Epithelial cell of proximal tubule (primary cell): ENCODE measurements around the gene FBXO31. TPM values are rescaled to one million over a fixed set of nuclear protein-coding genes. Genes with fewer than 3 reads are reported as not detected.
A peak's percentile ranks its signal among the peaks of the same experiment; 100 is the strongest.

ENCODE experiments used
- DNase-seq: peaks from one replicate; pipeline ENCODE4 v3.0.0-alpha.2; 2011; ENCODE audit warnings: low read depth
- H3K4me3 ChIP-seq: 2 replicates; pipeline ENCODE4 v1.5.1; 2011; ENCODE audit warnings: low read depth, mild to moderate bottlenecking, low read length
- total RNA-seq: library from RNA; depleted of rRNA; stranded (reverse); fragments of >200 nt; gene quantifications from 2 replicates; pipeline ENCODE4 v1.2.3, GENCODE V29; 2015
- TF ChIP-seq, protein P1 (sequence below): conservative IDR thresholded peaks from 2 replicates; pipeline ENCODE4 v1.5.1; 2012; ENCODE audit warnings: low read depth, mild to moderate bottlenecking, low read length

The FBXO31 gene
- total RNA-seq, 1 donor from 2014 or later = 18.0 TPM

DNA sequence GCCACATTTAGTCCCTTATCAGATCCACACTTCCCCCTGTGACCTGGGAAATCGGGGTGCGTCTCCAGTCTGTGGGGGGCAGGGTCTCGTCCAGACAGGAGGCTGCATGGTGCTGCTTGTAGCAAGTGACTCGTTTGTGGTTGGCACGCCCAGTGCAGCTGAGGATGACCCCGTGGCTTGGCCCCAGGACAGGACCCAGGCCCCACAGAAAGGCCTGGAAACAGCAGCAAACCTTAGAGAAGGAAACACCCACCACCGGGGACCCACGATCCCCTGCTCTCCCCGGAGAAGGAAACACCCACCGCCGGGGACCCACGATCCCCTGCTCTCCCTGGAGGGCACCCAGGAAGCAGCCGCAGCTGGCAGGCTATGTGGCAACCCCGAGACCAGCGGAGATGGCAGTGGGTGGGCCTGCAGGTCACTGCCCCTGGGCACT lies 58.1 kb downstream of the FBXO31 start:
- no peak overlapping the region for H3K4me3 ChIP-seq
- DNase-seq = no peak
- TF ChIP-seq, protein P1, sequence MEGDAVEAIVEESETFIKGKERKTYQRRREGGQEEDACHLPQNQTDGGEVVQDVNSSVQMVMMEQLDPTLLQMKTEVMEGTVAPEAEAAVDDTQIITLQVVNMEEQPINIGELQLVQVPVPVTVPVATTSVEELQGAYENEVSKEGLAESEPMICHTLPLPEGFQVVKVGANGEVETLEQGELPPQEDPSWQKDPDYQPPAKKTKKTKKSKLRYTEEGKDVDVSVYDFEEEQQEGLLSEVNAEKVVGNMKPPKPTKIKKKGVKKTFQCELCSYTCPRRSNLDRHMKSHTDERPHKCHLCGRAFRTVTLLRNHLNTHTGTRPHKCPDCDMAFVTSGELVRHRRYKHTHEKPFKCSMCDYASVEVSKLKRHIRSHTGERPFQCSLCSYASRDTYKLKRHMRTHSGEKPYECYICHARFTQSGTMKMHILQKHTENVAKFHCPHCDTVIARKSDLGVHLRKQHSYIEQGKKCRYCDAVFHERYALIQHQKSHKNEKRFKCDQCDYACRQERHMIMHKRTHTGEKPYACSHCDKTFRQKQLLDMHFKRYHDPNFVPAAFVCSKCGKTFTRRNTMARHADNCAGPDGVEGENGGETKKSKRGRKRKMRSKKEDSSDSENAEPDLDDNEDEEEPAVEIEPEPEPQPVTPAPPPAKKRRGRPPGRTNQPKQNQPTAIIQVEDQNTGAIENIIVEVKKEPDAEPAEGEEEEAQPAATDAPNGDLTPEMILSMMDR = no peak

DNA sequence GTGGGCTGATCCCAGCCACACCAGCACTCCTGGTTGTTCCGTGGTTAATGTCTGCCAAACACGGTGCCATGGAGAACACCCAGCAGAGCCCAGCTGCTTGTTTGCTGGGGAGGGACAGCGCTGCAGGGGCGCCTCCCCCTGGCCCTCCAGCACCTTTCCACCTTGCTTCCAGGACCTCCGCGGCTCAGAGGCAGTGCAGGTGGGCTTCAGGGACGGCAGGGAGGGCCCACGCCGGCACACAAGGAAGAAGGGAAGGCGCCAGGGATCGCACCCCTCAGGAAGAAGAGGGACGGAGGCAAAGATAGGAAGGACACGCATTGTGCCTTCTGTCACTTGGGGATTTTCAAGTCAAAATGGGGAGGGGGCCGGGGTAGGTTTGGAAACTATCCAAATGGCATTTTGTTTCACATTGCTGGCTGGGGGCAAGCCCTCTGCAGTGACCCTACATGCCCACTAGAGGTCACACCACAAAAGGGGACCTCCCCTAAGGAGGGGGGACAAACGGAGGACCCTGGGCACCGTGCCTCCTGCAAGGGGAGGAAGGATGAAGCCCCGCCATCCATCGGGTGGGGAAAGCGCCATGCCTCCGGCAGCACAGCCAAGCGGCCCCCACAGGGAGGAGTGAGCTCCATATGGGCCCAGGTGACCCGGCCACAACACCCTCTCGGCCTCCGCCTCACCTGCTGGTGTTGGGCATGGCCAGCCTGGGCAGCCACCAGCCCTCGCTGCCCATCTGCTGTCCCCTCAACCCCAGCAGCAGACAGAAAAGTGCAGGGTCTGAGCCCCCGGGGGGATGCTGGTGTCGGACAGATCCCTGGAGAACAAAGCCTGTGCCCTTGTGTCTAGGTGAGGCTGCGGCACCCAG lies 58.9 kb downstream of the FBXO31 start:
- H3K4me3 ChIP-seq = no peak overlapping the region
- DNase-seq = no peak
- TF ChIP-seq, protein P1 = peak; percentile 79

DNA sequence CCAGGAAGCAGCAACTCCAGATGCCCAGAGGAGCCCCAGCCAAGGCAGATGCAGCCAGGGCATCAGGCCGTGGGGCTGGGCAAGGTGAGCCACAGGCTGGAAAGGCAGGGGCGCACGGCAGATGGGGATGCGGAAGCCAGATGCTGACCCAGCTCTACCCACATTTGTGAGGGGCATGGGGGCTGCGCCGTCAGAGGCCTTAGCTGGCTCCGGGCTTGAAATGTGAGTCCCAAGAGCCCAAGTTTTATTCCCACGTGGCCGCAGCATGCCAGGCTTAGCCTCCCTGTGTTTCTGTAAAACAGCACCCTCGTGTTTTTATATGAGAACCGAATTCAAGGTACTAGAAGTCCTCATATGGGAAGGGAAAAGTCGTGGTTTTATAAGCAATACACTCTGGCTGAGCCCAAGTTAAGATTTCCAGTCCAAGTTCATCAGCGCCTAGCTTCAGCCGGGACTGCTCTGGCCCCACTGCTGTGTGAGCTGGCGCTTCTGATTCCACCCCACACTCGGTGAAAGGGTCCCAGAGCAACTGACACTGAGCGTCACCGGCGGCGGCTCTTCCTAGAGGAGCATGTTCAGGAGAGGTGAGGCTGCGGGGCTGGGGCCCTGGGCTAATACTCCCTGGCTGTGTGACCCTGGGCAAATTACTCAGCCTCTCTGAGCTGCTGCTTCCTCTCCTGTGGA lies 59.7 kb downstream of the FBXO31 start:
- TF ChIP-seq, protein P1 = no peak
- H3K4me3 ChIP-seq = no peak overlapping the region
- DNase-seq = no peak

DNA sequence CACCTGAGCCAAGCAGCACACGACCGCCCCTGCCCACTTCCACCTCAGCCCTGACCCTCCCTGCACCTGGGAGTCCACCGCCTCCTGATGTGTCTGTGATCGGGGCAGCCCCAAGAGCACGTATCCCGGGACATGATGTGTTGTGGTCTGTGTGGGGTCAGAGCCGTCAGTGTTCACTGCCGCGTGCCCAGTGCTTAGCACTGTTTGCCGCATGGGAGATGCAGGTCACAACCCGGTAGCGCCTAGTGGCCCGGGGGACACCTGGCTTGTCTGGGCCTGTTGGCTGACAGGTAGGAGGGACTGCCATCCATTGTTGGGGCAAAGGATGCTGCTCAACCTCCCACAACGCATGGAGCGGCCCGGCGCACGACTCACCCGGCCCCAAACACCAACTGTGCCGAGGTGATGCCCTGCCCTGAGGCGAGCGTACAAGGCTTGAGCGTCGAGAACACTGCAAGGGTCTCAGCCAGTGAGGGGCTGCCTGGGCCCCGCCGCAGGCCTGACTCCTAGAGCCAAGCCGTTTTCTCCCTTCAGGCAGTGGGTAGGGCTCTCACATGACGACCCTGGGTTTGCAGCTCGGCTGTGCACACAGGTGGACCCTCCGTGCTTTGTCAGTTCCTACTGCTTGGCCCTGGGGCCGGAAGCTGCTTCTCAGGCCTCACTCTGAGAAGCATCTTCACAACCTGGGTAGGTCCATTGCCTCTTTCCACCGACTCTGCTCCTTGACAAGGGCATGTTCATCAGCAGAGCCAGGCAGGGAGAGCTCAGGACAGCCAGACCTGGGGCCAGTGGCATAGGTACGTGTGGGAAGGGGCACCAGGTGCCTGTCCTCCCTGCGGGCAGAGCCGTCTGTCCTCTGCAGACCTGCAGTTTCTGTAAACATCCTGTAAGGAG lies 60.5 kb downstream of the FBXO31 start:
- DNase-seq = no peak
- no peak overlapping the region for H3K4me3 ChIP-seq
- TF ChIP-seq, protein P1 = no peak

DNA sequence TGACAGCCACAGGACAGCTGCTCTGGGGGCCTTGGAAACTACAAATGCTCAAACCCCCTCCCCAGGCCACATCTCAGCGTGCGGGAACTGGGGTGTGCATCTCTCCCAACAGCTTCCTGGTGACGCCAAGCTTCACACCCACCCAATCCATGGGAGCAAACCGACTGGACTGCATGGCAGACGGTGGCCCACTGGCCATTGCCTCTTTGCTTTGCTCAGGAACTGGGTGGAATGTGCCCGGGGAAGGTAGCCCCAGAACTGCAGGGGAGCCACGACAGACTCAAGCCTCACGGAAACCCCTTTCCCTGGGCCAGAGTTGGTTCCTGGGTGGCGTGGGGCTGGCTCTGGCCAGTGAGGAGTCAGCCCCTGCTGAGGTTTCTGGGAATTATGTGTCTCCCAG lies 61.2 kb downstream of the FBXO31 start:
- DNase-seq = no peak
- TF ChIP-seq, protein P1 = no peak
- no peak overlapping the region for H3K4me3 ChIP-seq

DNA sequence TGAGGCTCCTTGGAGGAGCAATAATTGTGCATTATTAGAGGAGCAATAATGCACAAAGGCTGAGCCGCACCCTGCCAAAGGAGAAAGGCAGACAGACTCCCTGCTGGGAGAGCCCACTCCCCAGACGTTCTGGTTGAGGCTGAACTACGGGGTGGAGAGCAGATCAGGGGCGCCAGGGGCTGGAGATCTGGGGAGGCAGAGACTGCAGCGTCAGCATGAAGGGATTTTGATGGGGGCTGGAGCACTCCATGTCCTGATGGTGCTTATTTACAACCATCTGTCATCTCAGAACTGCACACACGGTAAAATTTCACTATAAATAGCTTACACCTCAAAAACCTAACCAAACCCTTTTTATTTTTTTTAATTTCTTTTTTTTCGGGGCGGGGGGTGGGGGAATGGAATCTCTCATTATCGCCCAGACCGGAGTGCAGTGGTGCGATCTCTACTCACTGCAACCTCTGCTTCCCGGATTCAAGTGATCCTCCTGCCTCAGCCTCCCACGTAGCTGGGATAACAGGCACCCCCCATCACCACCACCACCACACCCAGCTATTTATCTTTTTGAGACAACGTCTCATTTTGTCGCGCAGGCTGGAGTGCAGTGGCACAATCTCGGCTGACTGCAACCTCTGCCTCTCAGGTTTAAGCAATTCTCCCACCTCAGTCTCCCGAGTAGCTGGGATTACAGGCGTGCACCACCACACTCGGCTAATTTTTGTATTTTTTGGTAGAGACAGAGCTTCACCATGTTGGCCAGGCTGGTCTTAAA lies 62.1 kb downstream of the FBXO31 start:
- TF ChIP-seq, protein P1 = no peak
- no peak for DNase-seq
- H3K4me3 ChIP-seq = no peak overlapping the region
